NCI-H1694 (cell line): ENCODE data around the gene ARHGEF6.
"Not testable (repeated sequence)": the region's sequence is repeated elsewhere in the genome, so short reads cannot be mapped to it uniquely, and the experiment has no call there.

Source experiments
- DNase-seq: peaks from one replicate; lab custom pipeline; 2025; lab: John Stamatoyannopoulos, UW

ARHGEF6 gene

DNA sequence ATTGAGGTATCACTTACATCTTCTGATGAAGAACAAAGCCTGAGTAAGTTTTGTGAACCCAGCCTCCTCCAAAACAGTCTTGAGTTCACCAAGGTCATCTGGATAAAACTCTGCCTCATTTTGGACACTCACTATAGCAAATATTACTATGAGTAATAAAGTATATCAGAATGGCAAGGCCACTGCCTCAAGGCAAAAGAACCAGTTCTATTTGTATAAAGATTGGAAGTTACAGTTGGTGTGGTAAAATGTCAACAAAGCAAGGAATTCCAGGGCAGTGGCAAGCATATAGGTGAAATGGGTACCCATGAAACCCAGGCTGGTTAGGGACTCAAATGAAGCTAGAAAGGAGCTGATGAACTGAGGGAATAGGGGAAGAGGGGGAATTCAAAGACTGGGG, 2.4 kb upstream of the ARHGEF6 start:
- DNase-seq = no peak

DNA sequence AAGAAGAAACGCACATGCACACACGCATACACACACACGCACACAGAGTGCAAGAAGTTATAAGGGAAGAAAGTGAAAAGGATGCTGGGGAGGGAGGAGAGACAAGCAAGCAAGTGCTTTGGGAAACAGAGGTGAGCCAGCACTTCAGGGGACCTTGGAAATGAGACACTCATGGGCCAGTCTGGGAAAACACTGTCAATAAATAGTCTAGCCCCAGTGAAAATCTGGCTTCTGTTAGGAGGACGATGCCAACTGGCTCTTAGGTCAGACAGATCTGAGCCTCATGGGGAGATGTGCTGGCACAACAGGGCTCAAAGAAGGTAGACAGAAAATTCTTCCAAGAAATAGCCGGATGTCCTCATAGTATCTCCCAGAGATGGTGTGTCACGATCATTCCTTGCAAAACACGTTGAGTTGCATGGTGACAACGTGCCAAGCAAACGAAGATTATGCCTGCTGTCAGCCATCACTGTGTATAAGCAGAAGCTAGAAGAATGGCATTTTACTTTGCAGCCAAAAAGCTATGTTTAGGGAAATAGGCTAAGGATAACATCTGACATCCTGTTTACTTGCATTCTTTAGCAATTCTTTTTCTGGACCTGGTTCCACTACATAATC, 557 bp upstream of the ARHGEF6 start:
- DNase-seq = no peak

DNA sequence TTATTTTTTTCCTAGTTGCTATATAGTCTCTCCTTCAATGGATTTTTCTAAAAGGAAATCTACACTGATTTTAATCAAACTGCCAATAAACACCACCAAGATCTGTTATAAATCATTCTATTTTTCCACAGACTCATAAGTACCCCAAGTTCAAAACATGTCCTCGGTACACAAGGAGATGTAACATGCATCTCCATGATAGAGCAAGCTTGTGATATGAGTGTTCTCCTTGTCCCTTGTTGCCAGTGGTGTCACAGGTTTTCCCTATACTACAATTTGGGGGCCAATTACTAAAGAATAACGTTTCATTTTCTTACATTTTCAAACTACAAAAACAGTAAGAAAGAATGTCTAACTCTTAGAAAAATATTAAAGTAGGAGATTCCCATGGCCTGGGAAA, 491 bp downstream of the ARHGEF6 start:
- no peak for DNase-seq

DNA sequence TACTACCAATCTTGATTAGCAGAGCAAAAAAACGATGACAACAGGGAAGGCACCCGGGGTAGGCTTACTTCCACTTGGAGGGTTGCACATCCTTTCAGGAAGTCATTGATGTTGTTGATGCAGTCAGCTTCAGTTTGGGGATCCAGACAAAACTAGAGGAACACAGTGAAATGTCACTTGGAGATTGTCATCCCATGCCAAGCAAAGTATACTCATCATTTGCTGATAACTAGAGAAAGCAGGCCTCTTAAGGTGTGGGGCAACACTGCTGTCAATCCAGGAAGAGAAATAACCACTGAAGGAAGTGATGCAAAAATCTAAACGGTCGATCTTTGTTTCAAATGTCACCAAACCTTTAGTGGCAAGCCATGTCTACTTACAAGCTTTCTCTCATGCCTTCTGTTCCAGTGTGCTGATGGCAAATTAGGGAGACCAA, 1.4 kb downstream of the ARHGEF6 start:
- DNase-seq = no peak

DNA sequence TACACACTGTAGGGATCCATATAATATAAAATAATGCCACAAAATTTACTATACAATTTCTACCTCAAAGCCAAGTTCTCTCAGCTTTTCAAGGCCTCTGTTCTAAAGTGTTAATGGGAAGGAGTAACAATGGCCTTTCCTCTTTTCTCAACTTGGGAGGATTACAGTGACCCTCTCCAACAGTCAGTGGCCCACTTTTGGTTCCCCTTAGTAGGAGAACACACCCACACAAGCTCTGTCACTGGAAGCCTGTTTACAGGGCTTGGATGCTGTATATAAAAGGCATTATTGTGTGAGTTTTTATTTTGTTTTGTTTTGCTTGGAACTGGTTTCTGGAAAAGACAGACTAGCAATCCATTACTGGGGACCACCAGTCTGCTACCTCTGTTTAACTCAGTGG, 1.8 kb downstream of the ARHGEF6 start:
- no peak for DNase-seq

DNA sequence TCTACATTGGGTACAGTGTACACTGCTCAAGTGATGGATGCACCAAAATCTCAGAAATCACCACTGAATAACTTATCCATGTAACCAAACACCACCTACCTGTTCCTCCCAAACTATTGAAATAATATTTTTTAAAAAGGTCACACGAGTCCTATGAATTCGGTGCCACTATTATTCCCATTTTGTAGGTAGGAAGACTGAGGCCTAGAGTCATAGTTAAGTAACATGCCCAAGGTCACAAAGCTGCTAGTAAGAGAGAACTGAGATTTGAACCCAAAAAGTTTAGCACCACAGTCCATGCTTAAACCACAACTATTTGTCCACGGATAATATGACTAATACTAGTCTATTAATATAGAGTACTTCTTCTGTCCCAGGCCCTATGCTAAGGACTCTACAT, 2.7 kb downstream of the ARHGEF6 start:
- no peak for DNase-seq

DNA sequence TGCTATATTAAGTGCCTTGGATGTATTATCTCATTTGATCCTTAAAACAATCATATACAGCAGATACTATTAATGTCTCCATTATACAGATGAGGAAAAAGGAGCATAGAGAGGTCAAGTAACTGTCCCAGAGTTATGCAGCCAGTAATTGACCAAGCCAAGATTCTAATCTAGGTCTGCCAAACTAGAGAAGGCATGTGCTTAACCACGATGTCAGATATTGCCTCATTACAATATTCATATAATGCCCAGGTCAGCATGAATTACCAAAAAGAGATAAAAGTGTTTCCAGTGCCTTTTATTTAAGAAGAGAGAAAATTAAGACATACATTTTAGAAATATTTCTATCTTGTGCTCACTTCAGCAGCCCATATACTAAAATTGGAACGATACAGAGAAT, 7.1 kb downstream of the ARHGEF6 start:
- DNase-seq = no peak

DNA sequence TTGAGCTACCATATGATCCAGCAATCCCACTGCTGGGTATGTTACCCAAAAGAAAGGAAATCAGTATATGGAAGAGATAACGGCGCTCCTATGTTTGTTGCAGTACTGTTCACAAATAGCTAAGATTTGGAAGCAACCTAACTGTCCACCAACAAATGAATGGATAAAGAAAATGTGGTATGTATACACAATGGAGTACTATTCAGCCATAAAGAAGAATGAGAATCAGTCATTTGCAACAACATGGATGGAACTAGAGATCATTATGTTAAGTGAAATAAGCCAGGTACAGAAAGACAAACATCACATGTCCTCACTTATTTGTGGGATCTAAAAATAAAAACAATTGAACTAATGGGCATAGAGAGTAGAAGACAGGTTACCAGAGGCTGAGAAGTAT, 8.9 kb downstream of the ARHGEF6 start:
- not testable (repeated sequence) for DNase-seq

DNA sequence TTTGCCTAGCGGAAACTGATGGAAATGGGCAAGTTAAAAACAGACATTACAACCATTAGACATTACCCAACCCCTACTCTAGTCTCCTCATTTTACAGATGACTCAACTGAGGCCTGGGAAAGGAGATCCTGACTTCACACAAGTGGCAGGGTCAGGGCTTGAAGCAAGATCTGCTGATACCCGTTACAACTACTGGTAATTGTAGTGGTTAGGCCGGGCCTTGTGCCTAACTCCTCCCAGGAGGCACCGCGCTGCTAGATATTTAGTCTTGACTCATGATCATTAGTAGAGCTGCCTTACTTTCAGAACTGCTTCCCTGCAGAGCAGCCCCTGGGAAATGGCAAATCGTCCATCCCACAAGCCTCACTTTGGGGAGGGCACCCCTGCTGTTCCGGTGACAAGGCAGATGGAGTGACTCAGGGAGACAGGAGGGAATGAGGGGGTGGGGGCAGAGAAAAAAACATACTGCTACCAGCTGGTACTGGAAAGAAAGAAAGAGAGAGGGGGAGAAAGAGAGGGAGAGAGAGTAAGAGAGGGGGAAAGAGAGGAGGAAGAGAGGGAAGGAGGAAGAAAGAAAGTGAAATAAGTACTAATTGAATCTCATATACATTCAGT, 12.2 kb downstream of the ARHGEF6 start:
- DNase-seq = peak; percentile 61

DNA sequence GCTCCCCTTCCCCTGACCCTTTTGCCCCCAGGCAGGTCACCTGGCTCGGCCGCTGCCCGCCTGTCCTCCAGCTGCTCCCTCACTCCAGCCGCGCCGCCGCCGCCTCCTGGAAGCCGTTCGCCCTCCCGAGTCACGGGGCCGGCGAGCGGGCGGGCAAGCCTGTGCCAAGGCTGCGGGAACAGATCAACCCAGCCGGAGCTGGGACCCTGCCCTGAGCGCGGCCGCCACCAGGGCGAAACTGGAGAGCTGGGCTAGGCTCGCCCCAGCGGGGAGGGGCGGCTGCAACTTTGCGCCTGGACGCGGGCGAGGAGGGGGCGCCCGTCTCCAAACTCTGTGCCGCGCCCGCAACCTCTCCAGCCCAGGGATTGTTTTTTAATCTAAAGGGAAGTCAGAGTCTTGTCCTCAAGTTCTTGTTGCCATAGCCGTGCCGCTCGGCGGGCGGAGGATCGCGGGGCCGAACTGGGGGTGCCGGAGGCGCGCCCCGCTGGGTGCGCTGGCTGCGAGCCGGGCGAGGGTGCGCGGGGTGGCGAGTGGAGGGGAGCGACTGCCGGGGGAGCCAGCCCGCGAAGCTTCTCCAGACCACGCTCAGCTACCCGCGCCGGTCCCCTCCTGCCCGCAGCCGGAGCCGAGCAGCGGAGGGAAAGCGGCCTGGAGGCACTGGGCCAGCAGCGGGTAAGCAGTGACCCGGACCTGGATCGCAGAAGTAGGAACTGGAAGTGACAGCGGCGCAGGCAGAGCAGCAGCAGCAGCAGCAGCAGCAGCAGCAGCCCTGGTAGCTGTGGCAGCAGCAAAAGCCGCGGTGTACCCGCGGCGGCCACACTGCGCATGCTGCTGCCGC, 13.4 kb downstream of the ARHGEF6 start:
- DNase-seq = peak; percentile 19

DNA sequence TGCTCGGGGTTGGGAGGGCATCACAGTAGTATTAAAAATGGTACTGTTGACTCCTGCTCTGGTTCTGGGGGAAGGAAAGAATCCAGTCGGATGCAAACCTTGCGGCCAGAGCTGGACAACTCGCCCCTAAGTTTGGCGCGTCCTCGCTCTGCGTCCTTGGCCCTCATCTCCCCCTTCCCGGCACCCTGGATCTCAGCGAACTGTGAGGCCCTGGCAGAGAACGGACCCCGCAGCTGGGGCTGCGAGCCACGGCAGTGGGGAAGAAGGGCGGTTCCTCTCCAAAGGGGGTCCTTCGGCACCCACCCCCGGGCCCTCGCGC, 14.0 kb downstream of the ARHGEF6 start:
- DNase-seq = no peak

DNA sequence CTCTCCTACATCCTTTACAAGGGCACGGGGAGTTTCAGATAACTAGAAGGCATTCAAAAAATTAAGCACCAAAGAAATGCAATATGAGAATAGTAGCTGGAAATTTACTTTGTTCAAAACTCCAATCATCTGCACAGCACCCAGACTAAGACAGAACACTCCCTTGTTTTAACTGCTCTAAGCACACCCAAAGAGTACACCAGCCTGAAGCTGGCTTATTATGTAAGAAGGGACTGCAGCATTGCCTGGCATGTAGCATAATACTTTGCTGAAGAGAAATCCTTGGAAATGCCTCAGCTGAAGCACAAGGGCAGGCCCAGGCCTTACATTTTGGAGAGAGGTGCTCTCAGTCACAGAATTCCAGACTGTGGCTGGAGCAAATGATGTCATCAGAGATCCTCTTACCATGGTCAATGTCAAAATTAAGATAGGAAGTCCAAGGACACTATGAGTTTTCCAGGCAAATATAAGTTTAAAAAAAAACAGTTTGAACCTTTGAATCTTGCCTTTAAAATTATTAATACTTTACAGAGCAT, 14.8 kb downstream of the ARHGEF6 start:
- no peak for DNase-seq

DNA sequence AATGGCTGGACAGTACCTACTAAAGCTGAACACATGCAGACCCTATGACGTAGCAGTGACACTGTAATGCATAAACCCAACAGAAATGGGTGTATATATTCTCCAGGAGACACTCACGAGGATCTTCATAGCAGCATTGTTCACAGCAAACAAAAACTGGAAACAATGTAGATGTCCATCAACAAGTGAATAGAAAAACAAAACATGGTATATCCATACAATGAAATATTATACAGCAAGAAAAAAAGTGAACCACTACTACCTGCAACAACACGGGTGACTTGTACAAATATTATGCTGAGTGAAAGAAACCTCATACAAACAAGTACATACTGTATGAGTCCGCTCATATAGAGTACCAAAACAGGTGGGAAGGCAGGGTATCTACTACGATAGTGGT, 16.5 kb downstream of the ARHGEF6 start:
- DNase-seq = no peak

DNA sequence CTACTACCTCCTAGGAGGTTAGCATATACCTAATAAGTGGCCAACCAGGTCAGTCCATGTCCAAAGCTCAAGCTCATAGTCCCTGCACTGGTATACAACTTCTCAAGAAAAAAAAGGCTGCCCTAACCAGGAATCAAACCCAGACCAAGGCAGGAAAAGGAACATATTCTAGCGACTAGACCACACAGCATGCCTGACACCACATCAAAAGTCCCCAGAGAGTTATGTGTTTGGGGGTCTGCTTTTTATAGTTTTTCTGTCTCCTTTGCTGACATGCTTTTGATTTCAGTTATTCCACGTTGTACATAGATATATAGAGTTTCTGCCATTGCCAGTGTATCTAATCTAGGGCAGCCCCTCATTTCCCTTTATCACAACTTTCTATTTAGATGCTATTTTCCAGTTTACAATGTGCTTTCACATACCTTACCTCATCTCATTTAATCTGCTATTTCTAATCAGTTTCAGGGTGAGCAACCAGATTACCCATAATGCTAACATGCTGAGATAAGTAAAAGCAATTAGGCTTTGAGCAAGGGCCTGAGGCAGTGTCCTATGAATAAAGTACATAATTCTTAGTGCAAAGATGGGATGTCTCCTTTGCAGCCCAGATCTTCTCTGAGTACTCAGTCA, 17.8 kb downstream of the ARHGEF6 start:
- no peak for DNase-seq

DNA sequence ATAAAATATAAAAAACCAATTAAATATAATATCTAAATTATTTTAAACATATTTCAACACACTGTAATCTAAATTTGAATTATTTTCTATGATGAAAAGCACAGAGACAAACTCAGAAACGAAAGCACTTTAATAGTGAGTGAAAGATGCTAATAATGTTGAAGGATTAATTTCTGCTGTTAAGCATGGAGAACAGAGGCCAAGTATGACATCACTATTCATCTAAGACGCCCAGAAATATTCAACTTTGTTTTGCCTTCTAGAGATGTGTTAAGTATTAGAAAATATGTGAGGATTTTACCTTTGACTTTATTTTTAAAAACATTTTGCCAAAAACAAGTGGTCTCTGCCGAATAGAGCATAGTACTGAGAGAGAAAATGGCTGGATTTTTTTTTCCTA, 19.3 kb downstream of the ARHGEF6 start:
- no peak for DNase-seq

DNA sequence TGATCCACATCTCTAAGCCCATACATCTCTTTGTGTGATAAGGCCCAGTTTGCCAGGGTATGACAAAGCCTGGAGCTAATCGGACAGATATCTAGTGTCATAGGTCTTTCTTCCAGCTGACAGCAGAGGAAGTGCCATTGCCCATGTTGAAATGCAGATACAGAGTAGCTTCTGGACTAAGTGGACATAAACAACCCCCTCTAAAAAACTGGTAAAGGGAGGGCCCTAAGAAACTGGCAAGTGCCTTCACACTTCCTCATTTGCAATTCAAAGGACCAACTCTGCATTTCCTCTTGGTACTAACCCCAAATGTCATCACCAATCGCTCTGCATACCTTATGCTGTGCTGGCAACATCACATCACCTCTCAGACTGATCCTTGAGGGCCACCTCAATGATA, 20.8 kb downstream of the ARHGEF6 start:
- no peak for DNase-seq

DNA sequence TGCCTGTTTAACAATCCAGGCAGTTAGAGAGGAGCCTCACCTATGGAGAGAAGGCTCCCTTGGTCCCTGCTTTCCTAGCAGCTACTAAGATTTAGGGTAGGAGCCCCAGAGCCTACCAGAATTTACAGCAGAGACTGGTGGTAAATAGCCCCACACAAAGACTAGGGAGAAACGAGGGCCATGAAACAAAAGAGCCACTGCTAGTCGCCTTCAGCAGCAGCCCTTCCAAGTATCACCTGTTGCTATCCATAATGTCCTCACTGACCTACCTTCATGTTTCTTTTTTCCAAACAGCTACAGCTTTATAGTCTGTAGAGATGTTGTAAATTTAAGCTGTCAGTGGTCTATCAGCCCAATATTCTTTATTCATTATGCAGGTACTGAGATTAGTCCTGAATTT, 25.3 kb downstream of the ARHGEF6 start:
- no peak for DNase-seq

DNA sequence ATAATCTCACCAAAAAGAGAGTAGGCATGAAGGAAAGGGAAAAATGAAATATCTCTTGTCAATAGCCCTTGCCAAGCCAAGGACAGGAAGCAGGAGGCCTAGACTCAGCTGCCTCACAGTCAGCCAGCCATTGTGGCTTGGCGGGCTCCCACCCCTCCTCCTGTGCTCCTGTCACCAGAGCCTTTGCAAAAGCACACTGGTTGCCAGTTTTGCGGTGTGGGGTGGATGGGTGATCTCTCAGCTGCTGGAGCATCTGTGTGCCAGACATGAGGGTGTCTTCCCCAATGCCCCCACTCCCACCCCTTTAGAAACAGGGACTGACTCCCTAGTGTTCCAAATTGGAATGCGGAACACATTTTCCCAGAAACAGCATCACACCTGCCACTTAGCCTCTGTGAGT, 26.1 kb downstream of the ARHGEF6 start:
- no peak for DNase-seq

DNA sequence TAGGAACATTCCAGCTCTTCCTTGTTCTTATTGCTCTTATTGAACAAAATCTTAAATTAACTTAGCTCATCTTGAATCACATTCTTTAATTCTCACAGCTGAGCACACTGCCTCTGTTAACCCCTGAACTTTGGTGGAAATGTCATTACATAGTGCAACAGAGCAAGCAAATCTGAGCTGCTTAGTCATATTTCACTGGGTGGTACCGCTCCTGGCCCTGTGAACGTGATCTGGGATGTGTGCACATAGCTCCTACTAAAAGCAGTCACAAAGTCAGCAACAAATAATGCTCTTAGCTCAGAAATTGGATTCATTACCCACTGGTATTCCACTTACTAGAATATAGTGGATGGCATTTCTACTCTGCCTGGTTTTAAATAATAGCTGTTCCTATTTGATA, 27.9 kb downstream of the ARHGEF6 start:
- DNase-seq = no peak

DNA sequence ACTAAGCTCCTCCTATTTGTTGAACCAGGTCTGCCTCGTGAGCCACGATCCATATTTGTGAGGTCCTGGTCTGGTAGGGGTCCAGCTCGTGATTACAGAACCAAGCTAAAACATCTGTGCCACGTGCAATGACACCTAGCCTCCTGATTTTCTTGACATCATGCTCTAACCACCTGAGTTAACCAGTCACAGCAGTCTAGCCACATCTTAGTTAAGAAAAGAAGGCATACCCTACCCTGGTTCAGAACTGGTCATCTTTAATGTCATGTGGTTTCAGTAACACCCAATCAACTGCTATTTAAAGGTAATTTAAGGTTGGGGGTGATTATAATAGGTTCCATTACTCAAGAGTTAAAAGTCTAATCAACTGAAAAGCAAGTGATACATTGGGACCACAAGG, 28.4 kb downstream of the ARHGEF6 start:
- DNase-seq = no peak

DNA sequence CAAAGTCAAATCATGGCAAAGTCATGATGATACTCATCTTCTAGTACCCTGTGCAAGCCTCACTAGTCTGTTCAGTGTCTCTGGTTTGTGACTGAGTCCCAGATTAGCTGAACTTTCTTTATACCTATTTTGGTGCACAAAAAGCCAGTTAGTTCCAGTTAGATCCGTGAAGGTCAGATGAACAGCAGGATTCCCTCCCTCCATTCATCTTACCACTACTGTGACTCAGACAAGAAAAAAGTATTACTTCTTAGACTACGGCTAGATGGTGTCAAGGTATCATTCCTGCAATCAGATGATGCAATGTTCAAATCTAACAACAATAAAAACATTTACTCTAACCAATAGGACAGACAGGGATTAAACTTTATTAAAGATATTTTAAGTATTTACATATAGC, 30.4 kb downstream of the ARHGEF6 start:
- no peak for DNase-seq
